ENCODE results near the gene TMSB4X. TPM values are rescaled to one million over a fixed set of nuclear protein-coding genes. Genes with fewer than 3 reads are reported as not detected.
A peak's percentile ranks its signal among the peaks of the same experiment; 100 is the strongest.

Gene TMSB4X
- total RNA-seq, 4 donors from 2014 or later: 3,072 to 3,725 (median 3,326) TPM

- intact Hi-C loops (cut with DNase I): no loop called here
- H3K27me3 ChIP-seq: no peaks in the 10 kb centered on the region
- DNase-seq (ENCODE audit: extremely low spot score): no peak
- no peaks in the 10 kb centered on the region for H3K9me3 ChIP-seq
- H3K27ac ChIP-seq (replicated peaks in 1 of 4): no peak overlapping the region
- no peak for TF ChIP-seq POLR2AphosphoS5 (IDR thresholded peaks at IDR 0.05)
- no peak for TF ChIP-seq POLR2A (IDR thresholded peaks at IDR 0.05; ENCODE audit: low read depth)
- TF ChIP-seq EP300 (IDR thresholded peaks at IDR 0.05): no peak
- TF ChIP-seq CTCF (IDR thresholded peaks at IDR 0.05): no peak
- peaks cover 4 to 25% (median 15%) of the 10 kb centered on the region in 4 donors for H3K4me1 ChIP-seq
- WGBS: 62% methylated on average over 4 of the region's 4 CpGs
- no peak overlapping the region for H3K4me3 ChIP-seq
- H3K36me3 ChIP-seq: no peaks in the 10 kb centered on the region
These were observed 27.2 kb downstream of the TMSB4X start for GRCh38 chrX:13001961-13002671.

- WGBS: 50% methylated on average over 9 of the region's 9 CpGs
- intact Hi-C loops (cut with DNase I): no loop called here
- Histone ChIP-seq H3K4me3 (no peak overlapping the region), H3K36me3 (no peaks in the 10 kb centered on the region), H3K27me3 (no peaks in the 10 kb centered on the region), H3K4me1 (peaks cover 6 to 45% (median 30%) of the 10 kb centered on the region in 4 donors), H3K27ac (replicated peaks in 1 of 4) (peak overlapping the region; percentile 14 to 60 (median 40)), H3K9me3 (no peaks in the 10 kb centered on the region)
- TF ChIP-seq POLR2A (IDR thresholded peaks at IDR 0.05; ENCODE audit: low read depth): no peak
- no peak for TF ChIP-seq EP300 (IDR thresholded peaks at IDR 0.05)
- TF ChIP-seq POLR2AphosphoS5 (IDR thresholded peaks at IDR 0.05): no peak
- TF ChIP-seq CTCF (IDR thresholded peaks at IDR 0.05): no peak
- no peak for DNase-seq (ENCODE audit: extremely low spot score)
These were observed 31.0 kb downstream of the TMSB4X start for GRCh38 chrX:13005661-13006473.

GRCh38 chrX:13007519-13008188 is 32.7 kb downstream of the TMSB4X start:
- Histone ChIP-seq H3K4me3 (no peak overlapping the region), H3K27ac (replicated peaks in 1 of 4) (peak overlapping the region; percentile 22 to 57 (median 42)), H3K4me1 (peaks cover 6 to 45% (median 30%) of the 10 kb centered on the region in 4 donors), H3K9me3 (no peaks in the 10 kb centered on the region), H3K36me3 (no peaks in the 10 kb centered on the region), H3K27me3 (no peaks in the 10 kb centered on the region)
- TF ChIP-seq CTCF (IDR thresholded peaks at IDR 0.05) (no peak), POLR2AphosphoS5 (IDR thresholded peaks at IDR 0.05) (no peak), EP300 (IDR thresholded peaks at IDR 0.05) (no peak), POLR2A (IDR thresholded peaks at IDR 0.05; ENCODE audit: low read depth) (no peak)
- intact Hi-C loops (cut with DNase I): no loop called here
- WGBS: 80% methylated on average over 2 of the region's 2 CpGs
- no peak for DNase-seq (ENCODE audit: extremely low spot score)

GRCh38 chrX:13008189-13008533 is 33.3 kb downstream of the TMSB4X start:
- WGBS: 43% methylated on average over 2 of the region's 2 CpGs
- Histone ChIP-seq H3K9me3 (no peaks in the 10 kb centered on the region), H3K27me3 (no peaks in the 10 kb centered on the region), H3K4me3 (no peak overlapping the region), H3K4me1 (peaks cover 6 to 45% (median 30%) of the 10 kb centered on the region in 4 donors), H3K36me3 (no peaks in the 10 kb centered on the region), H3K27ac (replicated peaks in 1 of 4) (peak overlapping the region in 3 of 4 donors; percentile 22 to 57 (median 46))
- TF ChIP-seq CTCF (IDR thresholded peaks at IDR 0.05): no peak
- no peak for TF ChIP-seq POLR2A (IDR thresholded peaks at IDR 0.05; ENCODE audit: low read depth)
- no peak for TF ChIP-seq EP300 (IDR thresholded peaks at IDR 0.05)
- TF ChIP-seq POLR2AphosphoS5 (IDR thresholded peaks at IDR 0.05): no peak
- no peak for DNase-seq (ENCODE audit: extremely low spot score)
- intact Hi-C loops (cut with DNase I): no loop called here
